Activated naive CD8-positive, alpha-beta T cell treated with anti-CD3 and anti-CD28 coated beads for 36 hours (primary cell): Measurements from ENCODE around the gene STRC. TPM values are rescaled to one million over a fixed set of nuclear protein-coding genes. Genes with fewer than 3 reads are reported as not detected.
"Not testable (repeated sequence)": the region's sequence is repeated elsewhere in the genome, so short reads cannot be mapped to it uniquely, and the experiment has no call there.

Experiments used
- DNase-seq: peaks from one replicate; pipeline ENCODE4 v3.0.0; 2021
- H3K27ac Mint-ChIP-seq: one replicate; pipeline ENCODE4 v1.8.0; 2022; ENCODE audit warnings: mild to moderate bottlenecking, moderate library complexity, mixed read lengths
- H3K27me3 Mint-ChIP-seq: one replicate; pipeline ENCODE4 v1.8.0; 2022; ENCODE audit warnings: mild to moderate bottlenecking, mixed read lengths
- H3K36me3 Mint-ChIP-seq: one replicate; pipeline ENCODE4 v1.8.0; 2021; ENCODE audit warnings: mild to moderate bottlenecking, mixed read lengths
- H3K4me1 Mint-ChIP-seq: one replicate; pipeline ENCODE4 v1.8.0; 2021; ENCODE audit warnings: mixed read lengths
- H3K4me3 Mint-ChIP-seq: one replicate; pipeline ENCODE4 v1.8.0; 2022; ENCODE audit warnings: mild to moderate bottlenecking, moderate library complexity, mixed read lengths
- H3K9me3 Mint-ChIP-seq: one replicate; pipeline ENCODE4 v1.8.0; 2022; ENCODE audit warnings: mixed read lengths
- total RNA-seq, 2 experiments: library from RNA; stranded (reverse); gene quantifications; one replicate each; pipeline ENCODE4 v1.2.3, GENCODE V29; 2021

The STRC gene
- total RNA-seq, 2 experiments from 2014 or later, result 0.54 to 0.62 TPM

- not testable (repeated sequence) for H3K9me3 Mint-ChIP-seq, H3K4me3 Mint-ChIP-seq, H3K27ac Mint-ChIP-seq, DNase-seq, H3K4me1 Mint-ChIP-seq, H3K36me3 Mint-ChIP-seq
- H3K27me3 Mint-ChIP-seq, result peaks cover 12% of the 10 kb centered on the region
These were observed 25.0 kb downstream of the STRC start, which contains the start of gene CKMT1B for GRCh38 chr15:43593328-43594190. TSS of gene CKMT1B (plus strand) at chr15:43594027. CDS start at chr15:43594219, 192 bp downstream.

GRCh38 chr15:43592841-43593240 is 25.8 kb downstream of the STRC start:
- DNase-seq, H3K4me1 Mint-ChIP-seq, H3K4me3 Mint-ChIP-seq: not testable (repeated sequence)

GRCh38 chr15:43589778-43590466 is 28.7 kb downstream of the STRC start, which contains the start of gene PPIP5K1:
TSS of gene PPIP5K1 (minus strand) at chr15:43590208. CDS start at chr15:43584504, 5,704 bp downstream.
- H3K36me3 Mint-ChIP-seq, H3K9me3 Mint-ChIP-seq, H3K27me3 Mint-ChIP-seq, H3K4me3 Mint-ChIP-seq, H3K27ac Mint-ChIP-seq, H3K4me1 Mint-ChIP-seq, DNase-seq: not testable (repeated sequence)

More at GRCh38 chr15:43592841-43593240, 25.8 kb downstream of the STRC start:
- H3K27me3 Mint-ChIP-seq, result peaks cover 11% of the 10 kb centered on the region
- not testable (repeated sequence) for H3K36me3 Mint-ChIP-seq, H3K27ac Mint-ChIP-seq, H3K9me3 Mint-ChIP-seq

GRCh38 chr15:43574607-43575006 is 44.0 kb downstream of the STRC start:
- not testable (repeated sequence) for H3K36me3 Mint-ChIP-seq, H3K4me1 Mint-ChIP-seq, H3K4me3 Mint-ChIP-seq, DNase-seq, H3K27ac Mint-ChIP-seq, H3K9me3 Mint-ChIP-seq, H3K27me3 Mint-ChIP-seq

GRCh38 chr15:43566615-43567014 is 52.0 kb downstream of the STRC start:
- H3K9me3 Mint-ChIP-seq, H3K27ac Mint-ChIP-seq, DNase-seq, H3K27me3 Mint-ChIP-seq, H3K4me1 Mint-ChIP-seq, H3K4me3 Mint-ChIP-seq, H3K36me3 Mint-ChIP-seq: not testable (repeated sequence)

- H3K4me1 Mint-ChIP-seq, H3K27me3 Mint-ChIP-seq, H3K36me3 Mint-ChIP-seq, H3K4me3 Mint-ChIP-seq, H3K9me3 Mint-ChIP-seq, DNase-seq, H3K27ac Mint-ChIP-seq: not testable (repeated sequence)
These were observed 54.8 kb downstream of the STRC start for GRCh38 chr15:43563793-43564192.

- not testable (repeated sequence) for H3K9me3 Mint-ChIP-seq, H3K4me1 Mint-ChIP-seq, H3K36me3 Mint-ChIP-seq, DNase-seq, H3K27me3 Mint-ChIP-seq, H3K27ac Mint-ChIP-seq, H3K4me3 Mint-ChIP-seq
These were observed 55.8 kb downstream of the STRC start for GRCh38 chr15:43562753-43563152.

- Mint-ChIP-seq H3K27me3 (no peaks in the 10 kb centered on the region), H3K9me3 (no peaks in the 10 kb centered on the region), H3K4me3 (no peak overlapping the region), H3K36me3 (peaks cover 12% of the 10 kb centered on the region), H3K4me1 (no peaks in the 10 kb centered on the region), H3K27ac (no peak overlapping the region)
- no peak for DNase-seq
These were observed 65.6 kb downstream of the STRC start for GRCh38 chr15:43552986-43553385.

GRCh38 chr15:43552256-43552655 is 66.3 kb downstream of the STRC start:
- no peaks in the 10 kb centered on the region for H3K27me3 Mint-ChIP-seq
- H3K4me1 Mint-ChIP-seq, result no peaks in the 10 kb centered on the region
- no peaks in the 10 kb centered on the region for H3K9me3 Mint-ChIP-seq
- no peak overlapping the region for H3K4me3 Mint-ChIP-seq
- H3K36me3 Mint-ChIP-seq, result peaks cover 16% of the 10 kb centered on the region
- H3K27ac Mint-ChIP-seq, result no peak overlapping the region
- no peak for DNase-seq

- Mint-ChIP-seq H3K27ac (no peak overlapping the region), H3K4me1 (no peaks in the 10 kb centered on the region)
- DNase-seq, result no peak
These were observed 67.9 kb downstream of the STRC start for GRCh38 chr15:43550527-43551363.

More at GRCh38 chr15:43550527-43551363, 67.9 kb downstream of the STRC start:
- Mint-ChIP-seq H3K9me3 (no peaks in the 10 kb centered on the region), H3K4me3 (no peak overlapping the region), H3K27me3 (no peaks in the 10 kb centered on the region), H3K36me3 (peaks cover 14% of the 10 kb centered on the region)

Other genes starting within 250 kb of the STRC start
- 10 to 100 TPM; 23.2 to 26.8 TPM for gene ZSCAN29, start 247.8 kb downstream of the STRC start, total RNA-seq
- 10 to 100 TPM; 38.0 to 38.3 TPM for gene TUBGCP4, start 247.7 kb downstream of the STRC start, total RNA-seq
- gene TP53BP1, start 125.6 kb downstream of the STRC start, total RNA-seq, result 10 to 100 TPM; 24.1 to 24.3 TPM
- gene MAP1A, start 101.2 kb downstream of the STRC start, total RNA-seq, result under 1 TPM; 0.68 TPM
- gene PPIP5K1, start 28.6 kb downstream of the STRC start, total RNA-seq, result 10 to 100 TPM; 32.8 to 33.6 TPM
- gene CKMT1B, start 24.8 kb downstream of the STRC start, total RNA-seq, result under 1 TPM; 0.29 to 0.92 TPM
- gene CATSPER2, start 30.0 kb upstream of the STRC start, total RNA-seq, result 1 to 10 TPM in 1 of 2 experiments, under 1 TPM in 1; 0.91 to 1.7 TPM
- under 1 TPM in 1 of 2 experiments, not detected in 1; 0.14 TPM for gene CKMT1A, start 75.1 kb upstream of the STRC start, total RNA-seq
- gene PDIA3, start 127.6 kb upstream of the STRC start, total RNA-seq, result 100 to 1,000 TPM; 335 to 338 TPM
- 1 to 10 TPM; 1.4 to 2.4 TPM for gene ELL3, start 158.2 kb upstream of the STRC start, total RNA-seq
- gene SERF2, start 173.5 kb upstream of the STRC start, total RNA-seq, result 100 to 1,000 TPM; 695 to 709 TPM
- under 1 TPM; 0.08 to 0.14 TPM for gene SERINC4, start 181.4 kb upstream of the STRC start, total RNA-seq
- gene HYPK, start 181.8 kb upstream of the STRC start, total RNA-seq, result 10 to 100 TPM; 20.9 to 24.0 TPM
- 10 to 100 TPM; 48.3 to 49.6 TPM for gene MFAP1, start 205.9 kb upstream of the STRC start, total RNA-seq
- 10 to 100 TPM; 75.1 to 81.1 TPM for gene WDR76, start 208.2 kb upstream of the STRC start, total RNA-seq